Measurements from ENCODE around the gene BLCAP. TPM values are rescaled to one million over a fixed set of nuclear protein-coding genes. Genes with fewer than 3 reads are reported as not detected.

The BLCAP gene
- total RNA-seq, 4 donors from 2014 or later = 66.4 to 104 (median 78.1) TPM

DNA sequence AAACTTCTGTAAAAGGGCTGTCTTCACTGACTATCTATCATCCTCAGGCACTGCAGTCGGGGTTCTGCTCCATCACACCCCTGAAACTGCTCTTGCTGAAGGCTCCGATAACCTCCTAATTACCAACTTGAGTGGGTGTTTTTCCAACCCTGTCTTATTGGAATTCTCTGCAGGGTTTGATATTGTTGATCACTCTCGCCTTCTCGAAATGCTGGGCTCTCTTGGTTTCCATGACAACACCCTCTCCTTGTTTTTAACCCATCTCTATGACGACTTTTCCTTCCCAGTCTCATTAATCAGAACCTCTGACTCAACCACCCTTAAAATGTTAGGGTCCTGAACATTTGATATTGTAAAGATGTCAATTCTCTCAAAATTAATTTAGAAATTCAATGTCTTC is 46.1 kb downstream of the BLCAP start:
- TF ChIP-seq, protein P1, sequence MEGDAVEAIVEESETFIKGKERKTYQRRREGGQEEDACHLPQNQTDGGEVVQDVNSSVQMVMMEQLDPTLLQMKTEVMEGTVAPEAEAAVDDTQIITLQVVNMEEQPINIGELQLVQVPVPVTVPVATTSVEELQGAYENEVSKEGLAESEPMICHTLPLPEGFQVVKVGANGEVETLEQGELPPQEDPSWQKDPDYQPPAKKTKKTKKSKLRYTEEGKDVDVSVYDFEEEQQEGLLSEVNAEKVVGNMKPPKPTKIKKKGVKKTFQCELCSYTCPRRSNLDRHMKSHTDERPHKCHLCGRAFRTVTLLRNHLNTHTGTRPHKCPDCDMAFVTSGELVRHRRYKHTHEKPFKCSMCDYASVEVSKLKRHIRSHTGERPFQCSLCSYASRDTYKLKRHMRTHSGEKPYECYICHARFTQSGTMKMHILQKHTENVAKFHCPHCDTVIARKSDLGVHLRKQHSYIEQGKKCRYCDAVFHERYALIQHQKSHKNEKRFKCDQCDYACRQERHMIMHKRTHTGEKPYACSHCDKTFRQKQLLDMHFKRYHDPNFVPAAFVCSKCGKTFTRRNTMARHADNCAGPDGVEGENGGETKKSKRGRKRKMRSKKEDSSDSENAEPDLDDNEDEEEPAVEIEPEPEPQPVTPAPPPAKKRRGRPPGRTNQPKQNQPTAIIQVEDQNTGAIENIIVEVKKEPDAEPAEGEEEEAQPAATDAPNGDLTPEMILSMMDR (IDR thresholded peaks at IDR 0.05) = no peak
- TF ChIP-seq POLR2A (IDR thresholded peaks at IDR 0.05) = no peak
- intact Hi-C loops (cut with DNase I) = no loop called here
- no peaks in the 10 kb centered on the region for H3K9me3 ChIP-seq
- DNase-seq = no peak
- WGBS, 2 donors = 81 to 84% methylated on average over 5 of the region's 5 CpGs
- H3K27me3 ChIP-seq = peaks cover 0 to 17% (median 0%) of the 10 kb centered on the region in 4 donors
- H3K27ac ChIP-seq = no peak overlapping the region
- no peaks in the 10 kb centered on the region for H3K36me3 ChIP-seq
- H3K4me1 ChIP-seq = peaks cover 0 to 5% (median 0%) of the 10 kb centered on the region in 3 donors
- no peak overlapping the region for H3K4me3 ChIP-seq

DNA sequence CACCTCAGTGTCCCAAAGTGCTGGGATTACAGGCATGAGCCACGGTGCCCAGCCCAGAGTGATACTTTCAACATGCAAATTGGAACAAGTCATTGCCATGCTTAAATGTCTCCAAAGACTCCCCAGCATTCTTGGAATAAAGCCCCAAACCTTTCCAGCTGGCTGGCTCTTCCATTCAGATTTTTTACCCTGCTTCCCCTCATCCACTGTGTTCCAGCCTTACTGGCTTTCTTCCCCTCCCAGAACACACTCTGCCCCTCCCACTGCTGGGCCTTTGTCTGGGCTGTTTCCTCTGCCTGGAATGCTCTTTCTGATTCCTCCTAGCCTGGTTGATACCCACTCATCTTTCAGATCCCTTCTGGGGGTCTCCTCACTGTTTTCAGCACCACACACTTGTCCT is 46.8 kb downstream of the BLCAP start:
- H3K27me3 ChIP-seq = peaks cover 0 to 21% (median 0%) of the 10 kb centered on the region in 4 donors
- no peaks in the 10 kb centered on the region for H3K9me3 ChIP-seq
- no peaks in the 10 kb centered on the region for H3K36me3 ChIP-seq
- intact Hi-C loops (cut with DNase I) = no loop called here
- TF ChIP-seq, protein P1 (IDR thresholded peaks at IDR 0.05) = no peak
- TF ChIP-seq POLR2A (IDR thresholded peaks at IDR 0.05) = no peak
- no peak overlapping the region for H3K4me3 ChIP-seq
- no peak overlapping the region for H3K27ac ChIP-seq
- DNase-seq = no peak
- 29 to 38% methylated on average over 1 of the region's 1 CpG for WGBS, 2 donors
- peaks cover 0 to 5% (median 0%) of the 10 kb centered on the region in 3 donors for H3K4me1 ChIP-seq

DNA sequence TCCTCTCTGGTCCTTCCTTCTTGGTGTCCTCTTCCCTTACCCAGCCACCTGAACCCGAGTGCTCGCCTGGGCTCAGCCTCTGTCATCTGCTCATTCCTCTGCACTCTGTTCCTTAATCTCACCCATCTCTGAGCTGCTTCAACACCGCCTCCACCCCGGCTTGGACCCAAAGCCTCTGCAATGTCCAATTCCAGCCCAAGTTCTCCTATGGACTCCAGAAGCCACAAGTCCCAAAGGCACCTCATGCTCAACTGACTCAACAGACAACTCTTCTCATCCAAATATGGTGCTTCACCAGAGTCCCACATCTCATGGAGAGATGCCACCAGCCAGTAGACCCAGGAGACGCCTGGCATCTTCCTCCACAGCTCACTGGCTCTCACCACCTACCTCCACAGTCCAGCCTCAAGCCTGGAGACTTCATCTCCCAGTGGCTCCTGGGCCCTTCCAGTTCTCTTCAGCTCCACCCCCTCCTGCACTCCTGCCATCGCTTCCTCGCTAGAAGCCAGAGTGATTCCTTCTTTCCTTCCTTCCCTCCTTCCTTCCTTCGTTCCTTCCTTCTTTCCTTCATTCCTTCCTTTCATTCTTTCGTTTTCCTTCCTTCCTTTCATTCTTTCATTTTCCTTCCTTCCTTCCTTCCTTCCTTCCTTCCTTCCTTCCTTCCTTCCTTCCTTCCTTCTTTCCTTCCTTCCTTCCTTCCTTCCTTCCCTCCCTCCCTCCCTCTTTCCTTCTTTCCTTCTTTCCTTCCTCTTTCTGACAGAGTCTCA is 47.6 kb downstream of the BLCAP start:
- no peaks in the 10 kb centered on the region for H3K9me3 ChIP-seq
- H3K27ac ChIP-seq = no peak overlapping the region
- intact Hi-C loops (cut with DNase I) = no loop called here
- H3K36me3 ChIP-seq = no peaks in the 10 kb centered on the region
- H3K27me3 ChIP-seq = peaks cover 0 to 21% (median 0%) of the 10 kb centered on the region in 4 donors
- TF ChIP-seq POLR2A (IDR thresholded peaks at IDR 0.05) = no peak
- TF ChIP-seq, protein P1 (IDR thresholded peaks at IDR 0.05) = no peak
- H3K4me3 ChIP-seq = no peak overlapping the region
- no peak for DNase-seq
- WGBS, 2 donors = 82 to 93% methylated on average over 9 of the region's 9 CpGs
- peaks cover 0 to 5% (median 0%) of the 10 kb centered on the region in 3 donors for H3K4me1 ChIP-seq

DNA sequence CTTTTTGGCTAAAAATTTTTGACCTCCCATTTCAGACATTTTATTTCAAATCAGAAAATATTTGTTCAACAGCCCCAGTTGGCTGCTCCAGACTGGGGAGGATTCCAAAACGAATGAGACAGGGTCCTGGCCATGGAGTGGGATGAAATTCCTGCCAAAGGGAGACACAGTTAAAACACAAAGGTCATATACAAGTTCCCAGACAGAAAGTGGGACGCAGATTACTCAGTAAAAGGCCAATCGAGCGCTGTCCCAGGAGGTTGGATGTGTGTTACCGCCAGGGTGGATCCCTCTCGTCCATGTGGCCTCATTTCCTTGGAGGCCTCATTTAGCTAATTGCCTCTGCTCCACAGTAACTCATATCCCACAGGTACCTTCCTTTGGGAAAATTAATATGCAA is 48.4 kb downstream of the BLCAP start:
- Histone ChIP-seq H3K27ac (no peak overlapping the region), H3K9me3 (no peaks in the 10 kb centered on the region), H3K4me3 (no peak overlapping the region), H3K4me1 (peaks cover 0 to 5% (median 0%) of the 10 kb centered on the region in 3 donors), H3K27me3 (peaks cover 0 to 21% (median 0%) of the 10 kb centered on the region in 4 donors), H3K36me3 (no peaks in the 10 kb centered on the region)
- intact Hi-C loops (cut with DNase I) = no loop called here
- TF ChIP-seq, protein P1 (IDR thresholded peaks at IDR 0.05) = no peak
- TF ChIP-seq POLR2A (IDR thresholded peaks at IDR 0.05) = no peak
- 60 to 70% methylated on average over 6 of the region's 6 CpGs for WGBS, 2 donors
- DNase-seq = no peak

DNA sequence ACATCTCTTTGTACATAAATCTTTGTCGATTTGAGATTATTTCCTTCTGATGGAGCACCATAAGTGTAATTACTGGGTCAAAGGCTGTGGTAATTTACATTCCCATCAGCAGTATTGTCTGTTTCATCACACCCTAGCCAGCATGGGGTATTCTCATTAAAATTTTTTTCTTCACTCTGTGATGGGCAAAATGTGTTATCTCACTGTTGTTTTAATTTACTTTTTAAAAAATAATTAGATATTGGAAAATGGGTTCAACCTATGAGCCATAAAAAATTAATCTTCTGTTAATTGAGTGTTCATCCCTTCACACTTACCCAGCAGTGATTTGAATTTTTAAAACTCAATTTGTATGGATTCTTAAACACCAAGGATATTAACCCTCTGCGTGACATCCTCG is 50.6 kb downstream of the BLCAP start:
- H3K27me3 ChIP-seq = peaks cover 0 to 24% (median 0%) of the 10 kb centered on the region in 4 donors
- DNase-seq = no peak
- no peak overlapping the region for H3K27ac ChIP-seq
- intact Hi-C loops (cut with DNase I) = no loop called here
- H3K4me1 ChIP-seq = peaks cover 0 to 5% (median 0%) of the 10 kb centered on the region in 3 donors
- H3K36me3 ChIP-seq = no peaks in the 10 kb centered on the region
- no peak for TF ChIP-seq POLR2A (IDR thresholded peaks at IDR 0.05)
- TF ChIP-seq, protein P1 (IDR thresholded peaks at IDR 0.05) = no peak
- no peaks in the 10 kb centered on the region for H3K9me3 ChIP-seq
- H3K4me3 ChIP-seq = no peak overlapping the region
- WGBS, 2 donors = 49 to 75% methylated on average over 3 of the region's 3 CpGs
